Upper lobe of right lung (tissue), 1 donor: ENCODE data around the gene IFT172. TPM values are rescaled to one million over a fixed set of nuclear protein-coding genes. Genes with fewer than 3 reads are reported as not detected.
"Not testable (repeated sequence)": the region's sequence is repeated elsewhere in the genome, so short reads cannot be mapped to it uniquely, and the experiment has no call there.

Source experiments
- ATAC-seq: fragments of 200-7000 bp; cut with Tn5 transposase; one replicate; pipeline ENCODE4 v1.9.1; 2020; ENCODE audit warnings: mild to moderate bottlenecking, moderate library complexity
- DNase-seq: peaks from one replicate; pipeline ENCODE4 v3.0.0-alpha.2; 2020
- H3K27ac ChIP-seq: fragments of 200-600 bp; one replicate; pipeline ENCODE4 v1.8.0; 2022
- H3K27me3 ChIP-seq: fragments of 200-600 bp; one replicate; pipeline ENCODE4 v1.8.0; 2022; ENCODE audit warnings: mild to moderate bottlenecking
- H3K36me3 ChIP-seq: fragments of 200-600 bp; one replicate; pipeline ENCODE4 v1.8.0; 2022
- H3K4me1 ChIP-seq: fragments of 200-600 bp; one replicate; pipeline ENCODE4 v1.8.0; 2022
- H3K4me3 ChIP-seq: fragments of 200-600 bp; one replicate; pipeline ENCODE4 v1.8.0; 2022; ENCODE audit warnings: mild to moderate bottlenecking
- H3K9me3 ChIP-seq: fragments of 200-600 bp; one replicate; pipeline ENCODE4 v1.8.0; 2022
- CTCF ChIP-seq: fragments of 200-600 bp; IDR thresholded peaks from one replicate; pipeline ENCODE4 v1.8.0; 2022; ENCODE audit warnings: antibody characterized with exemption
- intact Hi-C: fragments of 100-400 bp; cut with DNase I; formaldehyde crosslinking; loops from one replicate; pipeline ENCODE4 v1.11.0; 2022
- total RNA-seq: library from RNA; stranded (reverse); fragmentation: NEBNext Ultra II Directional; extraction: Animal tissue kit (Norgen Biotek cat#: 25700); gene quantifications from one replicate; pipeline ENCODE4 v1.2.1, GENCODE V29; 2021
- donor health status: DM: no; HTN: yes; CAD: no; lungs with severe emphysema.

IFT172 gene
- total RNA-seq, 1 donor from 2014 or later, result 19.2 TPM

DNA sequence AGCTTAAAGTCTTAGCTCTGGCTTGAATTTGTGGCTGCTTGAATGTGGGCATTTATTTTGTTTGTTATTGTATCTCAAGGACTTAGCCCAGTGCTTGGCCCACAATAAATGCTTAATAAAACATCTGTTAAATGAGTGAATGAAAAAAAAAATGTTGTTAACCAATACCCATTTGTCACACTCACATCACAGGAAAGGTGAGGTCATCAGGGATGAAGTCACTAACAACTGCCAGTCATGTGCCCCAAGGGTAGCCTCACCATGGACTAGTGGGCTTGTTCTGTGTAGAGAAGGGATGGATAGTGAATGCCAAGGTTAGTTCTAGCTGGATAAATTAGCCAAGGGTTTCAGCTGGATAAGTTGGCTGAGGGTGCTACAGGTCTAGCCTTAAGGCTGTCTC, 58.1 kb downstream of the IFT172 start:
- ATAC-seq (no peak), DNase-seq (no peak)
- H3K4me3 ChIP-seq, result no peak overlapping the region
- intact Hi-C loops, result no loop called here
- H3K4me1 ChIP-seq, result peaks cover 33% of the 10 kb centered on the region
- H3K27ac ChIP-seq, result no peak overlapping the region
- H3K27me3 ChIP-seq, result no peaks in the 10 kb centered on the region
- TF ChIP-seq CTCF, result no peak
- no peaks in the 10 kb centered on the region for H3K9me3 ChIP-seq
- H3K36me3 ChIP-seq, result peaks cover 38% of the 10 kb centered on the region

GRCh38 chr2:27428978-27429541, 60.5 kb downstream of the IFT172 start:
- intact Hi-C loops, result no loop called here
- TF ChIP-seq CTCF, result no peak
- Histone ChIP-seq H3K27me3 (no peaks in the 10 kb centered on the region), H3K4me1 (peaks cover 33% of the 10 kb centered on the region), H3K36me3 (peaks cover 15% of the 10 kb centered on the region), H3K9me3 (no peaks in the 10 kb centered on the region), H3K27ac (peak overlapping the region; percentile 98), H3K4me3 (peak overlapping the region; percentile 96)
- DNase-seq, result peak; percentile 94
- peak; percentile 92 for ATAC-seq

DNA sequence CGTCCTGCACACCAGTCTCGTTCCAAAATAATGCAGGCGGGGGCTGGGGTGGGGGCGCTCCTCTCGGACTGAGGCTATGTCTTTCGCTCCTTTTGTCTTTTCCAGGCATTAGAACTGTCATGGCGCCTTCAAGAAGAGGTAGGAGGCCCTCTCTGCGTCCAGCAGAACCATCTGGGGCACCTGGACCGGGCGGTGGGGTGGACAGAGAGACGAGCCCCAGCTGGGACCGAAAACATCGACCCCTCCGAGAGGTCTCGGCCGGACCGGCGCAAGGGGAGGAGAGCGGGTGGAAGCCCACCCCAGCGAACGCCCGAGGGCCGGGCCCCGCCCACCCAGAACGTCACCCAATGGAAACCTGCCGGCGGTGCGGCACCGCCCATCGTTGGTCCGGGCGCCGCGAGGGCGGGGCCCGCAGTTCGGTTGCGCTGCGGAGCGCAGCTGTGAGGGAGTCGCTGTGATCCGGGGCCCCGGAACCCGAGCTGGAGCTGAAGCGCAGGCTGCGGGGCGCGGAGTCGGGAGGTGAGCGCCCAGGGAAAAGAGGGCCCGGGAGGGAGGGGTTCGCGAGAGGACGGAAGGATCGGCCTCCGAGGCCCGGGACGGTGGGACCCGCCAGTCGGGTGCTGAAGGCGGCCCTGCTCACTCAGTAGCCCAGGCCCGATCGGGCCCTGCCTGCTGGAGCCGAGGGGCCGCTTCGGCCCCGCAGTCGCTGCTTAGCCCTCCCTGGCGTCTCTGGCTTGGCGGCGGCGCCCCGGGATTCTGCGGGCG, 61.1 kb downstream of the IFT172 start, which contains the start of gene NRBP1:
Gene NRBP1 (plus strand): TSS at position 419 of the 765 bp plus-strand sequence. CDS start 4,643 bp downstream, outside the sequence.
- TF ChIP-seq CTCF, result no peak
- Histone ChIP-seq H3K27ac (peak within 1 kb of the TSS; percentile 98), H3K36me3 (peaks cover 8% of the 10 kb centered on the region), H3K9me3 (no peaks in the 10 kb centered on the region), H3K4me3 (peak within 1 kb of the TSS; percentile 96), H3K27me3 (no peaks in the 10 kb centered on the region), H3K4me1 (peaks cover 33% of the 10 kb centered on the region)
- peak; percentile 97 for DNase-seq
- intact Hi-C loops, result no loop called here
- ATAC-seq, result peak; percentile 97

GRCh38 chr2:27427863-27428212, 61.7 kb downstream of the IFT172 start:
- no peak for TF ChIP-seq CTCF
- peak overlapping the region; percentile 98 for H3K27ac ChIP-seq
- DNase-seq (no peak), ATAC-seq (no peak)
- H3K27me3 ChIP-seq, result no peaks in the 10 kb centered on the region
- H3K9me3 ChIP-seq, result no peaks in the 10 kb centered on the region
- intact Hi-C loops, result no loop called here
- peaks cover 33% of the 10 kb centered on the region for H3K4me1 ChIP-seq
- peak overlapping the region; percentile 96 for H3K4me3 ChIP-seq
- peaks cover 2% of the 10 kb centered on the region for H3K36me3 ChIP-seq

DNA sequence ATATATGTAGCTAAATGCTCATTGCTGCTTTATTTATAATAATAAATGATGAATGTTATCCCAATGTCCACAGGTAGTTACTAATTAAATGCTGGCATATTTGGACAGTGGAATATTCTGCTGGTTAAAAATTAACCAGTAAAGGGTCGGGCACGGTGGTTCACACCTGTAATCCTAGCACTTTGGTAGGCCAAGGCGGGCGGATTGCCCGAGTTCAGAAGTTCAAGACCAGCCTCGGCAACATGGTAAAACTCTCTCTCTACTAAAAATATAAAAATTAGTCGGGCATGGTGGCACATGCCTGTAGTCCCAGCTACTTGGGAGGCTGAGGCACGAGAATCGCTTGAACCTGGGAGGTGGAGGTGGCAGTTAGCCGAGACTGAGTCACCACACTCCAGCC, 64.5 kb downstream of the IFT172 start:
- H3K27ac ChIP-seq, H3K4me3 ChIP-seq, intact Hi-C loops, DNase-seq, H3K36me3 ChIP-seq, H3K27me3 ChIP-seq, ATAC-seq, H3K9me3 ChIP-seq: not testable (repeated sequence)
- peaks cover 11% of the 10 kb centered on the region for H3K4me1 ChIP-seq

GRCh38 chr2:27422958-27423357, 66.6 kb downstream of the IFT172 start:
- Histone ChIP-seq H3K4me1 (peaks cover 6% of the 10 kb centered on the region), H3K4me3 (no peak overlapping the region), H3K27ac (no peak overlapping the region), H3K36me3 (no peaks in the 10 kb centered on the region), H3K27me3 (no peaks in the 10 kb centered on the region), H3K9me3 (no peaks in the 10 kb centered on the region)
- no peak for DNase-seq
- no peak for TF ChIP-seq CTCF
- ATAC-seq, result no peak
- intact Hi-C loops, result no loop called here
